GM19328 (cell line): Measurements from ENCODE around the gene C9orf72.
A peak's percentile ranks its signal among the peaks of the same experiment; 100 is the strongest.

Source experiments
- ATAC-seq: cut with Tn5 transposase; IDR thresholded peaks from one replicate; pipeline ENCODE4 v1.9.1; 2021; ENCODE audit warnings: mild to moderate bottlenecking, moderate library complexity; ENCODE audit not compliant: unreplicated experiment

Gene C9orf72

DNA sequence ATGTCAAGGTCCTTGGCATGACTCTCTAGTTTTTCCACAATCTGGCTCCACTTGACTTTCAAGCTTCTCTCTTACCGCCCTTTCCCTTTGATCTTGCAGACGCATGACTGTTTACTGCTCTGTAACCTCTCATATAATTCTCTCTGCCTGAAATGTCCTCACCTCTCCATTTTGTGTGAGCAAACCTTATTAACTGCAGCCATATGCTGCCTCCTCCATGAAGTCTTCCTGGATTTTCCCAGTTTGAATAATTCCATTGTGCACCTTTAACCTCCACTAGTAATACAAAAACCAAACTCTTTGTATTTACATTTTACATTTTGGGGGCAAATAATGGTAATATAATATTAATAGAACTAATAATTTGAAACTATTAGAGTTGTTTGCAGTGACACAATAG is 9.5 kb upstream of the C9orf72 start:
- no peak for ATAC-seq

GRCh38 chr9:27581826-27582225 is 8.5 kb upstream of the C9orf72 start:
- ATAC-seq = no peak

DNA sequence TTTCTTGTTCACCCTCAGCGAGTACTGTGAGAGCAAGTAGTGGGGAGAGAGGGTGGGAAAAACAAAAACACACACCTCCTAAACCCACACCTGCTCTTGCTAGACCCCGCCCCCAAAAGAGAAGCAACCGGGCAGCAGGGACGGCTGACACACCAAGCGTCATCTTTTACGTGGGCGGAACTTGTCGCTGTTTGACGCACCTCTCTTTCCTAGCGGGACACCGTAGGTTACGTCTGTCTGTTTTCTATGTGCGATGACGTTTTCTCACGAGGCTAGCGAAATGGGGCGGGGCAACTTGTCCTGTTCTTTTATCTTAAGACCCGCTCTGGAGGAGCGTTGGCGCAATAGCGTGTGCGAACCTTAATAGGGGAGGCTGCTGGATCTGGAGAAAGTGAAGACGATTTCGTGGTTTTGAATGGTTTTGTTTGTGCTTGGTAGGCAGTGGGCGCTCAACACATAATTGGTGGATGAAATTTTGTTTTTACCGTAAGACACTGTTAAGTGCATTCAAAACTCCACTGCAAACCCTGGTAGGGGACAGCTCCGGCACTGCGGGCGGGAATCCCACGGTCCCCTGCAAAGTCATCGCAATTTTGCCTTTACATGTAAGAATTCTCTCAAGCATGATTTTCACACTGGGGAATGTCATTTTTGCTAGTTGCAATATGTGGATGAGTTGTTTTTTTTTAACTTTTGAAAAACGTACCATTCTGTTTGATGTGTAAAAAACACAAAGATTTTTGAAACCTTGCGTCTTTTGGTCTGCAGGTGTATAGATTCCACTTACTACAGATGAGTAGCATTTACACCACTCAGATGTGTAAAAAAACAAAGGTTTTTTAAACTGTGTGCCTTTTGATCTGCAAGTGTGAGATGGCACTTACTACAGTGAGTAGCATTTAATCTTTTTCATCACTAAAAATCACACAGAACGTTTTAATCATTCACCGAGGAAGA is 631 bp upstream of the C9orf72 start:
- peak; percentile 83 for ATAC-seq

DNA sequence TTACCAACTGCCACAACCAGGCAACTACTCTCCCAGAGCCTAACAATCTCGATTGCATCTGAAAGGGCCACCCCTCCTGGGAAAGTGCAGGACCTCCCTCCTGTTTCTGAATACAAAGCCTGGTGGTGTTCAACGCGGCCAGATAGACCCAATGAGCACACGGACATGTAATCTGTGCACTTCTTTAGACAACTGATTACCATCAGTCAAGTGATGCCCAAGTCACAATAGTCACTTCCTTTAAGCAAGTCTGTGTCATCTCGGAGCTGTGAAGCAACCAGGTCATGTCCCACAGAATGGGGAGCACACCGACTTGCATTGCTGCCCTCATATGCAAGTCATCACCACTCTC is 739 bp downstream of the C9orf72 start:
- peak; percentile 38 for ATAC-seq

DNA sequence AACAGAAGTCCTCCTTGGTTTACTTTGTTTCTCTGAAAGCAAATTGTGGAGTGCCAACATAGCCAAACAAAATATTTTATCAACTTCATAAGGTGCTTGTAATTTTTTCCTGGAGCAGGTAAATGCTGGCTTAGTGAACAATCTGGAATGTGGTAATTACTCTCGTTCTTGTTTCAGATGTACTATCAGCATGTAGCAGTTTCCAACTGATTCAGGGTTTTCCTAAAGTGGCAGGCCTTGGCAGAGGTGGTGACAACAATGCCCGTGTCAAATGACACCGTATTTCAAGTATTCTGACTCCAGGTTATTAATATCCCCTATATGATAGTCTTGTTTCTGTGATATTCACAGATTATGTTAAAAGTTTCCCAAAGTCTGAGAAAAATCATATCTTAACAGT is 1.2 kb downstream of the C9orf72 start:
- ATAC-seq = no peak

- no peak for ATAC-seq
These were observed 2.3 kb downstream of the C9orf72 start for GRCh38 chr9:27571011-27571410.

DNA sequence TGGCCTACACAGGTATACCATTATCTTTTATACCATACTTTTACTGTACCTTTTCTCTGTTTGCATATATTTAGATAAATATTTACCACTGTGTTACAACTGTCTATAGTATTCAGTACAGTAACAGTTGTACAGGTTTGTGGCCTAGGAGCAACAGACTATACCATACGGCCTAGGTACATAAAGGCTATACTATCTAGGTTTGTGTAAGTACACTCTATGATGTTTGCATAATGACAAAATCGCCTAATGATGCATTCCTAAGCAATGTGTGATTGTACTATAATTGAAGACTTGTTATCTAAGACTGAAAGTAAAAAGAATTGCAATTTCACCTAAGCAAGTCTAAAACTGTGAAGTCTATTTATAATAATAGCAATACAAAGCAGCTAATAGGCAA is 3.9 kb downstream of the C9orf72 start:
- no peak for ATAC-seq

DNA sequence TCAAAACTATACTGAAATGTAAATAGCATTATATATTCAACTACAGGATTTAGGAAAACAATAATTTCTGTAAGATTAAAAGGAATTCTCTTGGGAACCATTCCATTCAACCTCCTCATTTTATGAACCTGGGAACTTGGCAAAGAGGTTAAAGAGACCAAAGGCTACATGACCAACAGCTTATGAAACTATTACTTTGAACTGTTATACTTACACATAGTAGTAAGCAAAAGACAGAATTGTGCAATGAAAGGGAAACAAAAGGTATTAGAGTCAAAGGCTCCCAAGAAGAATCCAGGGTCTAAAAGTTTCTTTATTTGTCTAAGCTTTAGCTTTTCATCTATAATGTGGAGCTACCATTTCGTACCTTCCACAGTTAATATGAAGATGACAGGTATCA is 7.2 kb downstream of the C9orf72 start:
- ATAC-seq = no peak

GRCh38 chr9:27565696-27566095 is 7.6 kb downstream of the C9orf72 start:
- ATAC-seq = no peak

- no peak for ATAC-seq
These were observed 8.6 kb downstream of the C9orf72 start for GRCh38 chr9:27564670-27565069.

DNA sequence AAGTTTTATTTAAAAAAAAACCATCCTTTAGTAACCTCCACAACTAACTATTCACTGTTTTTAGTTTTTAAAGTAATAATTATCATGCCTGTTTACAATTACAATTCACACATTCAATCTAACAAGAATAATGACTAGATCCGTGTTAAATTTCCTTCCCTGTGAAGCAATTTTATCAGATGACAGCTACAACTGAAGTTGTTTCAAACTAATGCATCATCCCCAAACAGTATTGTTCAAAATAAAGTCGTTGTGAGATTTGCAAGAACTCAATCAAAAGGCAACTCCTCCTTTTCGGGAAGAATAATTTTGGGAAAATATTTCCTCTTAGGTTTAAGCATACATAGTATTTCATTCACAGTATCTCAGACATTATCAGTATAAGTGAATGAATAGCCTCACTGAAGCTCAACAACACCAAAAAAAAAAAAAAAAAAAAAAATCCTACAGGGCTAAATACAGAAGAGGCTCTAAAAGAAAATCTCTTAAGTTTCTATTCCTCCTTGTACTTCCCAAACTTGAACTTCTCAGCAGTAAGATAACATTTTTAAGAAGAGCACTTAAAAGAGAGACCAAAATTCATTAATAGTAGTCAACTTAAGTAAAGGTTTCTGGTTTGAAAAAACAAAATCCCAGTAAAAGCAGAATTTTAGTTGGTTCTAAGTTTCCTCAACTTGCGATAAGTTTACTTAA is 9.4 kb downstream of the C9orf72 start:
- ATAC-seq = no peak

DNA sequence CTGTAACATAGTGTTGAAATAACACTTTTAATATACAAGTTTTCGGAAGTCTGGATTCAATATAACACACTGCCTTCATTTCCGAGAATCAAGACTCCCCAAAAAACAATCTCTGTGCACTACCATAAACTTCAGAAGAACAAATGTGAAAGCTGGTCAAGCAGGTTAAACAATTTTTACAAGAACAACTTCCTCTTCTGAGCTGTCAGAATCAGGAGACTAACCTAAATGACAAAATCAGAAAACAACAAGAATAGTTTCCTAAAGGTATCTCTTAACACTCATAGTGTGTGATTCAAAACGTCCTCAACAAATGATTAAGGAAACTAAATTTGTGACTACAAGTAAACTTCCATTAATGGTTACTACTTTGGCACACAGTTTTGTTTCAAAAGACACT is 11.6 kb downstream of the C9orf72 start:
- no peak for ATAC-seq

DNA sequence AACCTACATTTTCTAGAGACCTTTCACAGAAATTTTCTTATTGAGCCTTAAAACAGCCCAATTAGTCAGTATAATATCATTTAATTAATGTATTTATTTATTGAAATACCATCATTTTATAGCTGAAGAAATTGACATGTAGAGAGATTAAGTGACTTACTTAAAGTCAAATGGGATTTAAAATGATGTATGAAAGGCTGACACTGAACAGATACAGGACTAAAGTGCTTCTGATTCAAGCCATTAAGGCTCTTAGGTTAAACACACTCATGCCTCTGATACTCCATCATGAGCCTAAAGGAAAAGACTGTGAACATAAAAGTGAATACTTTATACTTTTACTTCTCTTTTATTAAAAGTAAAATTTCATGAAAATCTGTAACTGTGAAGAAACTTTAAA is 12.8 kb downstream of the C9orf72 start:
- no peak for ATAC-seq

DNA sequence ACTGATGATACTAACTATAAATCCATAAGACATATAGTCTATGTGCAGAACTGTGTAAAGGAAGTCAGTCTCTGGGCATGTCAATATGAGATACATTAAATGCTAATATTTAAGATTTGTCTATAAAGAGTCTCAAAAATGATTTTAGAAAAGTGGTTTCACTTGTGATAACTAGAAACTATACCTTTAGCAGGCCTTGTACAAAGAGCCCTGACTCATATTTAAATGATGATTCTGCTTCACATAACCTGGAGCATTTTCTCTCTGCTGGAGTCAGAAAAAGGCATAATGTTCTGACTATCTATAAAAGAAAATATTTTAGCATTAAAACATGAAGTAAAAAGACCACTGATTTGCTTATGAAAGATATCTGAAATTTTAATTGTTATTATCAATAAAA is 15.0 kb downstream of the C9orf72 start:
- ATAC-seq = no peak

DNA sequence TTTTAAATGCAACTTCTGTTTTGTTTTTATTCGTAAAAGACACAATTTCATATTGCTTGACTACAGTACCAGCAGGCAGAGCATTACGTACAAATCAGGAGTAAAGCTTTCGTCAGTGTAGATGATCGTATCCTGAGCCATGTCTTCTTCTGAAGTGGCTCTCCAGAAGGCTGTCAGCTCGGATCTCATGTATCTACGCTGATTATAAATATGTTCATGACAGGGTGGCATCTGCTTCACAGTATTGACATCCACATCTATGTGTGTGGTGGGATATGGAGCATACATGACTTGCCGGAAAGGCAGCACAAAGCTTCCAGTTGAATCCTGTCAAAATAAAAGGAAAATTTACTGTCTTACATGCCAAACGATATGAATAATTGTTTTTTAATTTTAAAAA is 16.8 kb downstream of the C9orf72 start:
- no peak for ATAC-seq

DNA sequence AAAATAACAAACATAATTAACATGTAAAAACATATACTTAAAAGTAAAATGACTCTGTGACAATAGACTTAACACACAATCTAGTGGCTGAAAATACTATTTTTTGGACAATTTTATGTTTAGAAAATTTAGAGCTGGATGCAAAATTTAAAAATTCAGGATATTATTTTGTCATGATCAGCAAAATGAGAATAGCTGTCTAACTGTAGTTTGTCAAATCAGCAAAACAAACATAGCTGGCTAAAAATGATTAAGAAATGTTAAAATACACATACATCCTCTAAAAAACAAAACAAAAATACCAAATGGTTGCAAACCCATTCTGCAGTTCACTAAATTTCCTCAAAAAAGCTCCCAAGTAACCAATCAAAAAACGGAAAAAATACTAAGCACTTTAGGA is 18.6 kb downstream of the C9orf72 start:
- no peak for ATAC-seq

DNA sequence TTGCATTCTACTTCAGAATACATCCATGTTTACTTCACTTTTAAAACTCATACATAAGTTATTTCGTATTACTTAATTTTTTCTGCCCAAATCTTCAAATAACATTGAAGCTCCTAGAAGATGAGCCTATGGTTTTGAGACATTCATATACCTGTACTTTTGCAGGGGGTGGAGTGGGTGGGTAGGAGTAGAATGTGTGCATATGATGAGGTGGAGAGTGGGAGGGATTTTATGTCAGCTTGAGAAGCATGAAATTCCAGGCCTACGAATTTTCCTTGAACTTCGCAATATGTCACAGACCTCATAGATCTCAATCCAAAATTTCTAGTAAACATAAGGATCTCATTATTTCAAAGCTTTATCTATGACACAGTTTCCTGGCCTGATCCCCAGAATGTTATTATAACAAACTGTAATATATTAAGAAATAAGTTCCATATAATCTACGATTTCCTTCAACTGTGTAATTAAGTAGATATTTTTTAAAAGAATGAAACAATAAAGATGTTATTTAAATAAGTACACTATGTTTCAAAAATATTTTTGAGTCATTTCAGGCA is 24.0 kb downstream of the C9orf72 start:
- ATAC-seq = no peak

DNA sequence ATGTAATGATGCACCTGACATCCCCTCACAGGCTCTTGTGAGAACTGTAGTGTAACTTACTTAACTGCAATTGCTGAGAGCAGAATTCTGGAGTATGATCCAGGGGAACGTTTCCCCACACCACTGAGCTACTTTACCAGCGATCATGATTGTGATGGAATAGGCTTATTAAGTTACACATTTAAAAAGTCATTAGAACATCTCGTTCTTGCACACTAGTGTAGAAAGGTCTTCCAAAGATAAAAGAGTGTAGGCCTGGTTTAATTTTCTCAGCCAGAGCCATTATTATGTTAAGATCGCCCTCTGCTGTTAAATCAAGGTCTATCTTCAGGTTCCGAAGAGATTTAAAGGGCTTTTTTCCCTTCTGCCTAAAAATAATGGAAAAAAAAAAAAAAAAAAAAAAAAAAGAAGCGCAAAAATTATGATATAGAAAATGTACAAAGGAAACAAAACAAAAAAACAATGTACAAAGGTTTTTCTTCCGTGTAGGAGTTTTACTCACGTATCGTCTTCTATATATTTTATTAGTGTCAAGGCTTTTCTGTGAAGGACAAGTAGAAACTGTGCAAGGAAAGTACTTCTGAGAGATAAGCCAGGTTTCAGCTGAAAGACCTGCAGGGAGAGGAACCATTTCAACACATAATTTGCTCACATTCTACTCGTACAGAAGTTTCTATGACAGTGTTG is 25.1 kb downstream of the C9orf72 start:
- ATAC-seq = no peak

GRCh38 chr9:27545471-27545870 is 27.8 kb downstream of the C9orf72 start:
- ATAC-seq = no peak

- no peak for ATAC-seq
These were observed 30.8 kb downstream of the C9orf72 start for GRCh38 chr9:27542508-27542907.

- ATAC-seq = no peak
These were observed 31.5 kb downstream of the C9orf72 start for GRCh38 chr9:27541740-27542139.
